HG02798 (cell line): ENCODE measurements around the gene OBP2A.
"Not testable (repeated sequence)": the region's sequence is repeated elsewhere in the genome, so short reads cannot be mapped to it uniquely, and the experiment has no call there.

ENCODE experiments used
- ATAC-seq: cut with Tn5 transposase; IDR thresholded peaks from one replicate; pipeline ENCODE4 v1.9.1; 2021; ENCODE audit warnings: mild to moderate bottlenecking; ENCODE audit not compliant: unreplicated experiment, poor library complexity

The OBP2A gene

GRCh38 chr9:135545646-135546176 lies at the start of gene OBP2A:
Gene OBP2A, plus strand, starts transcription at chr9:135546126. Its CDS starts 55 bp downstream, at chr9:135546181.
- not testable (repeated sequence) for ATAC-seq

GRCh38 chr9:135498381-135499126 lies 47.4 kb upstream of the OBP2A start:
- no peak for ATAC-seq

GRCh38 chr9:135499326-135500070 lies 46.4 kb upstream of the OBP2A start:
- peak; percentile 64 for ATAC-seq

GRCh38 chr9:135500071-135500524 lies 45.8 kb upstream of the OBP2A start:
- ATAC-seq = no peak

- ATAC-seq = peak; percentile 87
Measured at GRCh38 chr9:135500525-135501260, 45.2 kb upstream of the OBP2A start, which contains the start of gene MRPS2. Gene MRPS2, plus strand, starts transcription at chr9:135500682. Its CDS starts 29 bp downstream, at chr9:135500711.

- ATAC-seq = no peak
Measured at GRCh38 chr9:135501261-135502167, 44.4 kb upstream of the OBP2A start.

- no peak for ATAC-seq
Measured at GRCh38 chr9:135502168-135502872, 43.6 kb upstream of the OBP2A start.

- ATAC-seq = no peak
Measured at GRCh38 chr9:135502873-135503321, 43.0 kb upstream of the OBP2A start.

GRCh38 chr9:135503371-135504261 lies 42.3 kb upstream of the OBP2A start:
- no peak for ATAC-seq

GRCh38 chr9:135504262-135505243 lies 41.4 kb upstream of the OBP2A start:
- no peak for ATAC-seq

GRCh38 chr9:135505406-135506187 lies 40.3 kb upstream of the OBP2A start:
- no peak for ATAC-seq

GRCh38 chr9:135506327-135507103 lies 39.4 kb upstream of the OBP2A start:
- no peak for ATAC-seq

- no peak for ATAC-seq
Measured at GRCh38 chr9:135507104-135508035, 38.6 kb upstream of the OBP2A start.

- ATAC-seq = no peak
Measured at GRCh38 chr9:135508211-135508820, 37.6 kb upstream of the OBP2A start.
